Right cardiac atrium (tissue), 5 donors: Measurements from ENCODE around the gene TMEM222. TPM values are rescaled to one million over a fixed set of nuclear protein-coding genes. Genes with fewer than 3 reads are reported as not detected.

Source experiments
- ATAC-seq, 2 donors: fragments of 200-7000 bp; cut with Tn5 transposase; one replicate each; pipeline versions ENCODE4 v1.8.0 to v1.9.1; 2020; ENCODE audit warnings: moderate library complexity in 2 of 2, mild to moderate bottlenecking in 1 of 2
- DNase-seq, 3 donors: peaks; one replicate each; pipeline ENCODE4 v3.0.0-alpha.2; 2020
- H3K27ac ChIP-seq: one replicate; pipeline ENCODE4 v1.5.1; 2013; ENCODE audit warnings: mild to moderate bottlenecking, low read length, control low read depth, moderate library complexity
- H3K27me3 ChIP-seq: one replicate; pipeline ENCODE4 v1.6.1; 2013; ENCODE audit not compliant: control insufficient read depth, insufficient read depth
- H3K4me1 ChIP-seq: one replicate; pipeline ENCODE4 v1.6.1; 2013; ENCODE audit warnings: low read length; ENCODE audit not compliant: control insufficient read depth, insufficient read depth
- H3K4me3 ChIP-seq: one replicate; pipeline ENCODE4 v1.5.1; 2013; ENCODE audit warnings: low read length, control low read depth
- H3K9me3 ChIP-seq: one replicate; pipeline ENCODE4 v1.6.1; 2013; ENCODE audit warnings: low read length; ENCODE audit not compliant: control insufficient read depth
- WGBS: extraction: QIAGEN DNeasy Blood & Tissue Kit; methylation state at CpG from one replicate; pipeline ENCODE4 v1.1.7; 2013; 5-methylcytosine and 5-hydroxymethylcytosine counted together
- intact Hi-C, 4 donors: fragments of 100-400 bp; cut with DNase I; formaldehyde crosslinking; loops; one replicate each; pipeline versions ENCODE4 v1.11.0 to v1.14.0; 2022 to 2023
- polyA plus RNA-seq: library from polyadenylated mRNA; stranded (reverse); fragments of 200-250 nt; gene quantifications from one replicate; pipeline ENCODE4 v1.2.3, GENCODE V29; 2013
- total RNA-seq, 4 donors: library from RNA; stranded (reverse); fragmentation: NEBNext Ultra II Directional; extraction: Animal tissue kit (Norgen Biotek cat#: 25700); gene quantifications; one replicate each; pipeline ENCODE4 v1.2.1, GENCODE V29; 2021
- donor health status: healthy with polysubstance abuse.
- donor health status: DM: no; HTN: yes; CAD: no.
- donor health status: DM: no; HTN: no; CAD: no.
- donor health status: DM: no; HTN: yes; CAD: no; lungs with severe emphysema.
- donor health status: DM: yes; HTN: yes; CAD: no.

Gene TMEM222
- total and polyA plus RNA-seq, 5 donors: 20.8 to 29.5 (median 26.9) TPM

GRCh38 chr1:27330786-27331185, 8.8 kb downstream of the TMEM222 start:
- H3K4me3 ChIP-seq: no peak overlapping the region
- 81% methylated on average over 8 of the region's 8 CpGs for WGBS
- no peaks in the 10 kb centered on the region for H3K27me3 ChIP-seq
- intact Hi-C loops: no loop called here
- peaks cover 9% of the 10 kb centered on the region for H3K4me1 ChIP-seq
- ATAC-seq: no peak
- peak in 2 of 3 donors; percentile 18 to 38 for DNase-seq
- no peak overlapping the region for H3K27ac ChIP-seq
- no peaks in the 10 kb centered on the region for H3K9me3 ChIP-seq

- 86% methylated on average over 3 of the region's 3 CpGs for WGBS
- intact Hi-C loops: no loop called here
- peaks cover 9% of the 10 kb centered on the region for H3K4me1 ChIP-seq
- peak in 1 of 3 donors; percentile 37 for DNase-seq
- H3K4me3 ChIP-seq: no peak overlapping the region
- peak overlapping the region; percentile 36 for H3K27ac ChIP-seq
- no peaks in the 10 kb centered on the region for H3K27me3 ChIP-seq
- no peaks in the 10 kb centered on the region for H3K9me3 ChIP-seq
- no peak for ATAC-seq
Observed at GRCh38 chr1:27331426-27331825, 9.5 kb downstream of the TMEM222 start.

- Histone ChIP-seq H3K4me1 (peaks cover 9% of the 10 kb centered on the region), H3K27me3 (no peaks in the 10 kb centered on the region), H3K4me3 (no peak overlapping the region), H3K9me3 (no peaks in the 10 kb centered on the region), H3K27ac (peak overlapping the region; percentile 36)
- 77% methylated on average over 5 of the region's 5 CpGs for WGBS
- peak; percentile 15 to 20 for ATAC-seq
- intact Hi-C loops: no loop called here
- peak in 2 of 3 donors; percentile 39 to 46 for DNase-seq
Observed at GRCh38 chr1:27331922-27332321, 10.0 kb downstream of the TMEM222 start.

- DNase-seq (peak; percentile 39 to 81 (median 77)), ATAC-seq (peak; percentile 45 to 66)
- Histone ChIP-seq H3K4me1 (peaks cover 9% of the 10 kb centered on the region), H3K27me3 (no peaks in the 10 kb centered on the region), H3K27ac (no peak overlapping the region), H3K4me3 (no peak overlapping the region), H3K9me3 (no peaks in the 10 kb centered on the region)
- WGBS: 62% methylated on average over 11 of the region's 11 CpGs
- intact Hi-C loops: no loop called here
Observed at GRCh38 chr1:27332536-27333281, 10.7 kb downstream of the TMEM222 start.

GRCh38 chr1:27333717-27334279, 11.8 kb downstream of the TMEM222 start:
- DNase-seq (peak in 2 of 3 donors; percentile 50 to 54), ATAC-seq (no peak)
- Histone ChIP-seq H3K27ac (no peak overlapping the region), H3K4me3 (no peak overlapping the region), H3K27me3 (no peaks in the 10 kb centered on the region), H3K4me1 (peaks cover 2% of the 10 kb centered on the region), H3K9me3 (no peaks in the 10 kb centered on the region)
- intact Hi-C loops: no loop called here
- 95% methylated on average over 17 of the region's 17 CpGs for WGBS

GRCh38 chr1:27335506-27336422, 13.8 kb downstream of the TMEM222 start:
- intact Hi-C loops: no loop called here
- Histone ChIP-seq H3K4me3 (no peak overlapping the region), H3K9me3 (no peaks in the 10 kb centered on the region), H3K27ac (no peak overlapping the region), H3K27me3 (no peaks in the 10 kb centered on the region), H3K4me1 (peaks cover 2% of the 10 kb centered on the region)
- ATAC-seq (no peak), DNase-seq (peak in 2 of 3 donors; percentile 34 to 48)
- WGBS: 89% methylated on average over 17 of the region's 17 CpGs

- H3K27ac ChIP-seq: no peak overlapping the region
- H3K4me1 ChIP-seq: peaks cover 2% of the 10 kb centered on the region
- intact Hi-C loops: no loop called here
- H3K9me3 ChIP-seq: no peaks in the 10 kb centered on the region
- peak in 2 of 3 donors; percentile 6 to 46 for DNase-seq
- H3K27me3 ChIP-seq: no peaks in the 10 kb centered on the region
- ATAC-seq: no peak
- H3K4me3 ChIP-seq: no peak overlapping the region
- WGBS: 93% methylated on average over 5 of the region's 5 CpGs
Observed at GRCh38 chr1:27336756-27337155, 14.8 kb downstream of the TMEM222 start.

GRCh38 chr1:27338751-27339150, 16.8 kb downstream of the TMEM222 start:
- no peaks in the 10 kb centered on the region for H3K27me3 ChIP-seq
- intact Hi-C loops: no loop called here
- H3K9me3 ChIP-seq: no peaks in the 10 kb centered on the region
- no peak for DNase-seq
- no peaks in the 10 kb centered on the region for H3K4me1 ChIP-seq
- H3K27ac ChIP-seq: no peak overlapping the region
- 91% methylated on average over 6 of the region's 6 CpGs for WGBS
- no peak for ATAC-seq
- H3K4me3 ChIP-seq: no peak overlapping the region

GRCh38 chr1:27339213-27339612, 17.2 kb downstream of the TMEM222 start:
- intact Hi-C loops: no loop called here
- no peaks in the 10 kb centered on the region for H3K9me3 ChIP-seq
- H3K27me3 ChIP-seq: no peaks in the 10 kb centered on the region
- no peaks in the 10 kb centered on the region for H3K4me1 ChIP-seq
- 60% methylated on average over 5 of the region's 5 CpGs for WGBS
- no peak overlapping the region for H3K4me3 ChIP-seq
- H3K27ac ChIP-seq: no peak overlapping the region
- ATAC-seq: no peak
- DNase-seq: peak in 1 of 3 donors; percentile 7

GRCh38 chr1:27341525-27342252, 19.7 kb downstream of the TMEM222 start, which contains the start of gene SYTL1:
Gene SYTL1, plus strand, starts transcription at chr1:27342022. Its CDS starts 3,313 bp downstream, at chr1:27345335.
- 26% methylated on average over 22 of the region's 22 CpGs for WGBS
- DNase-seq: peak in 2 of 3 donors; percentile 34 to 68
- H3K9me3 ChIP-seq: no peaks in the 10 kb centered on the region
- H3K27ac ChIP-seq: no peak within 1 kb of the TSS
- intact Hi-C loops: no loop called here
- no peaks in the 10 kb centered on the region for H3K27me3 ChIP-seq
- H3K4me1 ChIP-seq: no peaks in the 10 kb centered on the region
- peak; percentile 14 to 44 for ATAC-seq
- H3K4me3 ChIP-seq: no peak within 1 kb of the TSS
